ENCODE results near the gene RCC1. TPM values are rescaled to one million over a fixed set of nuclear protein-coding genes. Genes with fewer than 3 reads are reported as not detected.
"Not testable (repeated sequence)": the region's sequence is repeated elsewhere in the genome, so short reads cannot be mapped to it uniquely, and the experiment has no call there.

The RCC1 gene
- total RNA-seq (2014; rRNA removed; shearing (Covaris generic)) = 34.2 and 38.9 TPM in 2 replicates
- polyA plus RNA-seq (2014; cell fraction: nucleus; rRNA removed) = 60.5 and 85.7 TPM in 2 replicates

GRCh38 chr1:28505406-28506187, at the start of gene RCC1:
TSS of gene RCC1 (plus strand) at chr1:28506043. CDS start at chr1:28529867, 23,824 bp downstream.
- DNase-seq (ENCODE audit: extremely low read depth, low read depth) = peak; percentile 98

GRCh38 chr1:28456078-28456477, 49.8 kb upstream of the RCC1 start:
- DNase-seq (ENCODE audit: extremely low read depth, low read depth) = no peak

- no peak for DNase-seq (ENCODE audit: extremely low read depth, low read depth)
These were observed 48.2 kb upstream of the RCC1 start for GRCh38 chr1:28457678-28458077.

- DNase-seq (ENCODE audit: extremely low read depth, low read depth) = no peak
These were observed 47.3 kb upstream of the RCC1 start for GRCh38 chr1:28458237-28459228.

- DNase-seq (ENCODE audit: extremely low read depth, low read depth) = no peak
These were observed 39.5 kb upstream of the RCC1 start for GRCh38 chr1:28466226-28466778.

GRCh38 chr1:28470146-28470545, 35.7 kb upstream of the RCC1 start:
- no peak for DNase-seq (ENCODE audit: extremely low read depth, low read depth)

- DNase-seq (ENCODE audit: extremely low read depth, low read depth) = not testable (repeated sequence)
These were observed 26.3 kb upstream of the RCC1 start for GRCh38 chr1:28479497-28479896.

GRCh38 chr1:28480308-28480707, 25.5 kb upstream of the RCC1 start:
- no peak for DNase-seq (ENCODE audit: extremely low read depth, low read depth)

- DNase-seq (ENCODE audit: extremely low read depth, low read depth) = no peak
These were observed 23.7 kb upstream of the RCC1 start for GRCh38 chr1:28482138-28482537.

- DNase-seq (ENCODE audit: extremely low read depth, low read depth) = no peak
These were observed 23.1 kb upstream of the RCC1 start for GRCh38 chr1:28482702-28483101.

GRCh38 chr1:28494737-28495136, 11.1 kb upstream of the RCC1 start:
- no peak for DNase-seq (ENCODE audit: extremely low read depth, low read depth)

- DNase-seq (ENCODE audit: extremely low read depth, low read depth) = no peak
These were observed 6.3 kb upstream of the RCC1 start for GRCh38 chr1:28499553-28499952.

- no peak for DNase-seq (ENCODE audit: extremely low read depth, low read depth)
These were observed 3.9 kb upstream of the RCC1 start for GRCh38 chr1:28501925-28502324.

- DNase-seq (ENCODE audit: extremely low read depth, low read depth) = no peak
These were observed 2.7 kb upstream of the RCC1 start for GRCh38 chr1:28503117-28503516.

- no peak for DNase-seq (ENCODE audit: extremely low read depth, low read depth)
These were observed 1.0 kb downstream of the RCC1 start for GRCh38 chr1:28506907-28507246.

GRCh38 chr1:28507247-28507645, 1.4 kb downstream of the RCC1 start:
- DNase-seq (ENCODE audit: extremely low read depth, low read depth) = no peak

- DNase-seq (ENCODE audit: extremely low read depth, low read depth) = no peak
These were observed 2.0 kb downstream of the RCC1 start for GRCh38 chr1:28507646-28508434.

- no peak for DNase-seq (ENCODE audit: extremely low read depth, low read depth)
These were observed 2.6 kb downstream of the RCC1 start for GRCh38 chr1:28508435-28508754.

GRCh38 chr1:28509705-28510272, 3.9 kb downstream of the RCC1 start:
- DNase-seq (ENCODE audit: extremely low read depth, low read depth) = no peak

- no peak for DNase-seq (ENCODE audit: extremely low read depth, low read depth)
These were observed 4.6 kb downstream of the RCC1 start for GRCh38 chr1:28510273-28510969.
